NCI-H1417 treated with DMSO at 0.1 percent for 48 hours (cell line): ENCODE results near the gene ING5.
A peak's percentile ranks its signal among the peaks of the same experiment; 100 is the strongest.
"Not testable (repeated sequence)": the region's sequence is repeated elsewhere in the genome, so short reads cannot be mapped to it uniquely, and the experiment has no call there.

ENCODE experiments used
- DNase-seq: peaks from one replicate; lab custom pipeline; 2025; lab: John Stamatoyannopoulos, UW

The ING5 gene

GRCh38 chr2:241701399-241702154 is at the start of gene ING5:
ING5 (plus strand) TSS chr2:241702039; CDS start chr2:241702066, 27 bp downstream.
- peak; percentile 58 for DNase-seq

GRCh38 chr2:241652142-241652541 is 49.7 kb upstream of the ING5 start:
- no peak for DNase-seq

- DNase-seq: no peak
These were observed 49.1 kb upstream of the ING5 start for GRCh38 chr2:241652722-241653121.

DNA sequence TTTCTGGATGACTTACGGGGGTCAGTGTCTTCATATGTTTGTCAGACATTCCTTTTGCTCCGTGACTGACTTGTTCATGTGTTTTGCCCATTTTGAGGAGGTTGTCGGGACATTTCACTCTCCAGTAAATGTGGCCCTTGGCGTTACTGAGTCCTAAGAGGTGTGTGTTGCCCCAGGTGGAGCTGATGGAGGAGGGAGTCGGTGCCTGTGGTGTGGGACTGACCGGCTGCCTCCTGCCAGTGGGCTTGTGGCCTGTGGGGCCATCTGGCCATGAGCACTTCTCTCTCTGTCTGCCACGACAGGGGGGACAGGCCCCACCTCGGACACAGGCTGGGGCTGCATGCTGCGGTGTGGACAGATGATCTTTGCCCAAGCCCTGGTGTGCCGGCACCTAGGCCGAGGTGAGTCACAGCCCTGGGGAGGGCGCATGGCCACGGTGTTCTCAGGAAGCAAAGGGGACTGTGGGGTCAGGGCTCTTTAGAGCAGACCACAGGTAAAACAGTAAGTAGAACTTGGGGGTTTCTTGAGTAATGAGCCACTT is 48.6 kb upstream of the ING5 start:
- no peak for DNase-seq

GRCh38 chr2:241654551-241654950 is 47.3 kb upstream of the ING5 start:
- DNase-seq: no peak

- no peak for DNase-seq
These were observed 46.2 kb upstream of the ING5 start for GRCh38 chr2:241655516-241656189.

GRCh38 chr2:241656190-241656741 is 45.6 kb upstream of the ING5 start:
- no peak for DNase-seq

GRCh38 chr2:241657786-241658254 is 44.0 kb upstream of the ING5 start:
- DNase-seq: no peak

GRCh38 chr2:241658296-241658695 is 43.5 kb upstream of the ING5 start:
- no peak for DNase-seq

- no peak for DNase-seq
These were observed 42.6 kb upstream of the ING5 start for GRCh38 chr2:241659150-241659739.

GRCh38 chr2:241660593-241661213 is 41.1 kb upstream of the ING5 start:
- DNase-seq: no peak

DNA sequence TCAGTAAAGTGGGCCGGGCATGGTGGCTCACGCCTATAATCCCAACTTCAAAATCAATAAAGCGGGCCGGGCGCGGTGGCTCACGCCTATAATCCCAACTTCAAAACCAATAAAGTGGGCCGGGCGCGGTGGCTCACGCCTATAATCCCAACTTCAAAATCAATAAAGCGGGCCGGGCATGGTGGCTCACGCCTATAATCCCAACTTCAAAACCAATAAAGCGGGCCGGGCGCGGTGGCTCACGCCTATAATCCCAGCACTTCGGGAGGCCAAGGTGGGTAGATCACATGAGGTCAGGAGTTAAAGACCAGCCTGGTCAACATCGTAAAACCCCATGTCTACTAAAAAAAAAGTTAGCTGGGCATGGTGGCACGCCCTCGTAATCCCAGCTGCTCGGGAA is 39.1 kb upstream of the ING5 start:
- DNase-seq: not testable (repeated sequence)

DNA sequence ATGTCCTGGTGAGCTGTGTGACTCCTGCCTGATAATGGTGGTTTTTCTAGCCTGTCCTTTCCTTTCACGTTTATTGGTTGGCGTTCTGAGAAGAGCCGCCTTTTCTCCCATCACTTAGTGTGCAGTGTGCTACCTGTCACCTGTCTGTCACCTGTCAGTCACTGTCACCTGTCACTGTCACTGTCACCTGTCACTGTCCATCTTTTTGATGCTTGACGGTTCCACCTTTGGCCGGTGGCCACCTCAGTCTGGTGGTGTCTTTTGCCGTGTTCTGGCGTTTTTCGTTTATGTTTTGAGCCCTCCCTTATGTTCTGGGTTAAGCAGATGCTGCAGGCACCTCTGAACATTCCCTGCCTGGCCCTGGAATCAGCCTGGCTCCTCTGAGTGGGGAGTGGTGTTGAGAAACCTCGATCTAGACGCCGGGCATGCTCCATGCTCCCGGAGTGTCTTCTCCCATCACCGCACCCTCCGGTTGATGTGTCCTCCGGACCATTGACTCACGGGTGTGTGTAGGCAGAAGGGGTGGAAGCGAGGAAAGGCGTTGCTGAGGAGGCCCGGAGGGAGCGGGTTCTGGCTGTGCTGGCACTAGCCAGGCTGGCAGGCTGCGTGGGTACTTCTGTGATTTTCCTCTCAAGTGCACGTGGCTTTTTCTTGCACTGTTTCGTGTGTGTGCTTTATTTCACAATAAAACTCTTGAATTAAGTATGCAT is 36.0 kb upstream of the ING5 start:
- no peak for DNase-seq

GRCh38 chr2:241666627-241667400 is 35.0 kb upstream of the ING5 start:
- no peak for DNase-seq

- no peak for DNase-seq
These were observed 33.5 kb upstream of the ING5 start for GRCh38 chr2:241668354-241668753.

GRCh38 chr2:241668839-241669238 is 33.0 kb upstream of the ING5 start:
- no peak for DNase-seq

- no peak for DNase-seq
These were observed 31.3 kb upstream of the ING5 start for GRCh38 chr2:241670333-241671110.

- no peak for DNase-seq
These were observed 30.2 kb upstream of the ING5 start for GRCh38 chr2:241671457-241672240.
